Activated naive CD4-positive, alpha-beta T cell (primary cell): ENCODE results near the gene KDM5A.
"Not testable (repeated sequence)": the region's sequence is repeated elsewhere in the genome, so short reads cannot be mapped to it uniquely, and the experiment has no call there.

ENCODE experiments used
- DNase-seq, 4 experiments: peaks; one replicate each; lab custom pipeline; 2025; lab: John Stamatoyannopoulos, UW

The KDM5A gene

DNA sequence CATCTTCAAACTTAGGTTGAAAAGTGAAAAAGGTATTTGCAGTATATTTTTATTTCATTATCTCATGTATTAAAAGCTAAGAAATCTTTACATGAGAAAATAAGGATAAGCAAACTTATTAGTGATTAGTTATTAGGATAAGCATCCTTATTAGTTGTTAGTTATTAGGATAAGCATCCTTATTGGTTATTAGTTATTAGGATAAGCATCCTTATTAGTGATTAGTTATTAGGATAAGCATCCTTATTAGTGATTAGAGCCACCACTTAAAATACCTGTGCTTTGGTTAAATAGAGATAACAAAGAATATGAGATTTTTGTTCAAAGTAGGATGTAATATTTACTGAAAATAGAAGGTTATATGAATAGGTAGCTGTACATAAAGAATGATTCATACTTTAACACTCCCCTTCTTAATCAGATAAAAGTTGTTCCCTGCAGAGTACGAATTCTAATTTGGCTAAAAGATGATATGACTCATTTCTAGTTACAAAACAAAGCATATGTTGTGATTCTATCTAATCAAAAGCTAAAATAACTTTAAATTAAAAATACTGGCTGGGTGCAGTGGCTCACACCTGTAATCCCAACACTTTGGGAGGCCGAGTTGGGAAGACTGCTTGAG, 56.4 kb downstream of the KDM5A start:
- DNase-seq: no peak

DNA sequence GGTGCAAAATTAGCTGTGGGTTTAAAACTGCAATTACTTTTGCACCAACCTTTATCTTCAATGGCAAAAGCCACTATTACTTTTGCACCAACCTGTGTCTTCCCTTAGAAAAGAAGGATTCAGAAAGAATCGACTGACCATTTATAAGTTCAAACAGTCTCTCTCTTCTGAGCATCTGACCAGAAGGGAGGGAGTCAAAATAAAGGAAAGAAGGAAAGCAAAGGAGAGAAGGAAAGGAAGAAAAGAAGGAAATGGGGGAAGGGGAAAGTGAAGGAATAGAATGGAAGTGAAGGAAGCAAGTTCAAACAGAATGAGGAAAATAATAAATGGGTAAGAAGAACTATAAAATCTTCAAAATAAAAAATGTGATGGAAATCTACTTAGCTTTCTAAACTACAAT, 57.8 kb downstream of the KDM5A start:
- DNase-seq: no peak

DNA sequence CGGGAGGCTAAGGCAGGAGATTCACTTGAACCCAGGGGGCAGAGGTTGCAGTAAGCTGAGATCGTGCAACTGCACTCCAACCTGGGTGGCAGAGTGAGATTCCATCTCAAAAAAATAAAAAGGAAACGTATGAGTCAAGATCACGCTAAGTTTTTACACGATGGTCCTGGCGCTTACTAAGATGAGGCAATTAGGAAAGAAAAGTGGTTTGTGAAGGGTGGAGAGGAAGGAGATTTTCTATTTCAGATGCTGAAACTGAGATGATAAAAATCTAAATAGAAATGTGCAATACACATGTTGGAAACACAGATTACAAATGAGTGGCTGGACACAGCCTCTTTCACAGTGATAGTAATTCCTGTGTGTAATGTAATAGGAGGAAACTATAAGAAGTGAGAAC, 63.2 kb downstream of the KDM5A start:
- no peak for DNase-seq

DNA sequence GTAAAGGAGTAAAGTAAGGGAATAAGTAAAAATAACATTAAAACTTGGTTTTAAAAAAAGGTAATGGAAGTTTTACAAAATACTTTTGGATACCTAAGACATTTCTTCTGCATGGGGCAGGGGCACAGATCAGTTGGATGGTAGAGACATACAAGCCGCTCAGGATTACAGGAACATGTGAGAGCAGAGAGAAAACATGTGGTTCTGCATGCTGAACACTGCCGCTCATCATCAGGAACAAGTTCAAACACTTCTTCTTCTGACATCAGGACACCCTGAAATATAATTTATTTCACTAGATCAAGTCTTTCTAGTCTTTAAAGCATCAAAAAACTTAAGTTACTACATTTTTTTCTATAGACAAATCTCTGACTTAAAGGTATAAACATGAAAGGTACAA, 65.6 kb downstream of the KDM5A start:
- DNase-seq: no peak

DNA sequence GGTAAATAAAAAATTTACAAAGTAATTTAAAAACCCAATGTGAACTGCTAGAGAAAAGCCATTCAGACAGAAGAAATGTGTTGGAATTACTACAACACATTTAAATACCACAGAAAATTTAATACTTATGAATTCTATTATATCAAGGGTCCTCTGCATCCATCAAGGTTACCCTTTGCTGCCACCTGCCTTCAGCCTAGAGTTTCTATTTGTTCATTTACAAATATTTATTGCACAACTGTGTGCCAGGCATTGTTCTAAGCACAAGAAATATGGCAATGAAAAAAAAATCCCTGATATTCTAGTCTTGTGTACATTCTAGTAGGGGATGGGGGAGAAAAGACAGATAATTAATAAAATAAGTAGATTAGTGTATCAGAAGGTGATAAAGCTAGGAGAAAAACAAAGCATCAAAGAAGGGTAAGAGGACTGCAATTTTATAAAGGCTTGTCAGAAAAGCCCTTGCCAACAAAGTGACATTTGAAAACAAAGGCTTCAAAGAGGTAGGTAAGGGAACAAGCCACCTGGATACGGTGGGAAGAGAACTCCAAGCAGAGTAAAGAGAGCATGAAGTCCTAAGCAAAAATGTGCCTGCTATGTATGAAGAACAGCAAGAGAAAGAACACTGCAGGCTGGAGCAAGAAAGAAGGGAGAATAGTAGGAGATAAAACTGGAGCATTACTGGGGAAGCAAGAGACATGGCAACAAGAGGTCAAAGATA, 67.4 kb downstream of the KDM5A start:
- no peak for DNase-seq

- DNase-seq: no peak
These were observed 70.2 kb downstream of the KDM5A start for GRCh38 chr12:318759-319515.

- DNase-seq: no peak
These were observed 80.6 kb downstream of the KDM5A start for GRCh38 chr12:308511-308910.

DNA sequence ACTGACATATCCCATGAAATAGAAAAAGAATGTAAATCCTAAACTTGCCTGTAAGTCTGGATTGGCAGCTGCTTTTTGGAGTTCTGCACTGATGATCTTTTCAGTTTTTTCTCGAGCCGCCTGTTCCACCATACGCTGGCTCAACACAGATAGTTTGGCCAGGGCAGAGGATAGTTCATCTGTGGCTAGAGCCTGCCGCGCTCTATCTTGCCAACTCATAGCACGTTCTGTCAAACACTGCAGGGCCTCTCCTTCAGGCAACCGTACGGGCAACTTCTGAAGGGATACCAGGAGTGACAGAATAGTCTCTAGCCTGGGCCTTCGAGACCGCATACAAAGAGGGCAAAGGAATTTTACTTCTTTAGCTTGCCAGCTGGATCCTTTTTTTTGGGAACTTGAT, 81.7 kb downstream of the KDM5A start:
- DNase-seq: no peak

GRCh38 chr12:304805-305204, 84.3 kb downstream of the KDM5A start:
- DNase-seq: no peak

GRCh38 chr12:302766-303165, 86.4 kb downstream of the KDM5A start:
- DNase-seq: not testable (repeated sequence)

- not testable (repeated sequence) for DNase-seq
These were observed 89.0 kb downstream of the KDM5A start for GRCh38 chr12:300166-300565.

DNA sequence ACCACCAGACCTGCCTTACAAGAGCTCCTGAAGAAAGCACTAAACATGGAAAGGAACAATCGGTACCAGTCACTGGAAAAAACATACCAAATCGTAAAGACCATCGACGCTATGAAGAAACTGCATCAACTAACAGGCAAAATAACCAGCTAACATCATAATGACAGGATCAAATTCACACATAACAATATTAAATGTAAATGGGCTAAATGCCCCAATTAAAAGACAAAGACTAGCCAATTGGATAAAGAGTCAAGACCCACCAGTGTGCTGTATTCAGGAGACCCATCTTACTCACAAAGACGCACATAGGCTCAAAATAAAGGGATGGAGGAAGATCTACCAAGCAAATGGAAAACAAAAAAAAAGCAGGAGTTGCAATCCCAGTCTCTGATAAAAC, 89.6 kb downstream of the KDM5A start:
- DNase-seq: not testable (repeated sequence)

DNA sequence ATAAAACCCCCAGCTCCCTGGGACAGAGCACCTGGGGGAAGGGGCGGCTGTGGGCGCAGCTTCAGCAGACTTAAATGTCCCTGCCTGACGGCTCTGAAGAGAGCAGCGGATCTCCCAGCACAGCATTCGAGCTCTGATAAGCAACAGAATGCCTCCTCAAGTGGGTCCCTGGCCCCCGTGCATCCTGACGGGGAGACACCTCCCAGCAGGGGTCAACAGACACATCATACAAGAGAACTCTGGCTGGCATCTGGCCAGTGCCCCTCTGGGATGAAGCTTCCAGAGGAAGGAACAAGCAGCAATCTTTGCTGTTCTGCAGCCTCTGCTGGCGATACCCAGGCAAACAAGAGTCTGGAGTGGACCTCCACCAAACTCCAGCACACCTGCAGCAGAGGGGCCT, 91.1 kb downstream of the KDM5A start:
- not testable (repeated sequence) for DNase-seq

- no peak for DNase-seq
These were observed 94.0 kb downstream of the KDM5A start for GRCh38 chr12:295132-295531.

DNA sequence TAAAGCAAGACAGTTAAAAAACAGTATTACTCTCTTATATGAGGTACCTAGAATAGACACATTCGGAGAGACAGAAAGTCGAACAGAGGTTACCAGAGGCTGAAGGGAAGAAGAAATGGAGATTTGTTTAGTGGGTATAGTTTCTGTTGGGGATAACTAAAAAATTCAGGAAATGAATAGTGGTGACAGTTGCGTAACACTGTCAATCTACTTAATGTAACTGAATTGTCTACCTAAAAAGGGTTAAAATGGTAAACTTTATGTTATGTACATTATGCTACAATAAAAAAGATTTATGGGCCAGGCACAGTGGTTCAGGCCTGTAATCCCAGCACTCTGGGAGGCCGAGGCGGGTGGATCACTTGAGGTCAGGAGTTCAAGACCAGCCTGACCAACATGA, 95.9 kb downstream of the KDM5A start:
- DNase-seq: no peak

GRCh38 chr12:292186-292585, 96.9 kb downstream of the KDM5A start:
- no peak for DNase-seq

- DNase-seq: no peak
These were observed 97.9 kb downstream of the KDM5A start for GRCh38 chr12:291153-291723.

GRCh38 chr12:288687-289086, 100.4 kb downstream of the KDM5A start:
- no peak for DNase-seq

- no peak for DNase-seq
These were observed 102.4 kb downstream of the KDM5A start for GRCh38 chr12:286531-287300.

DNA sequence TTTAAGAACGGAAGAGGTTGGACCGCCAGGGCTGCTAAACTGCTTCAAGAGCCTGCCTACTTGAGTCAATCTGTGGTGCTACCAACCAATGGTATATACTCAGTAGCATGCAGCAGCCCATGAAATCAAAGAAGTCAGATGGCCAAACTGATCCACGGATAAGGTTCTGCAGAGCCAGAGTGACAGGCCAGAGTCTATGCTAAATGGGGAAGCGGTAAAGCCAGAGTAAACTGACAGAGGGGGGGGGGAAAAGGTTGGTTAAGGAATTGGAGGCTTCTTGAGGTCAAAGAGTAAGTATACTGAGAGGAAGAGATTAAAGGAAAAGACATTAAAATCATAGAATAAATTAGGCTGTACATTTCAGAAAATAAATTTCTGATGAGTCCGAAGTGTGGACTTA, 111.1 kb downstream of the KDM5A start:
- DNase-seq: no peak

GRCh38 chr12:275812-276211, 113.3 kb downstream of the KDM5A start:
- DNase-seq: no peak

DNA sequence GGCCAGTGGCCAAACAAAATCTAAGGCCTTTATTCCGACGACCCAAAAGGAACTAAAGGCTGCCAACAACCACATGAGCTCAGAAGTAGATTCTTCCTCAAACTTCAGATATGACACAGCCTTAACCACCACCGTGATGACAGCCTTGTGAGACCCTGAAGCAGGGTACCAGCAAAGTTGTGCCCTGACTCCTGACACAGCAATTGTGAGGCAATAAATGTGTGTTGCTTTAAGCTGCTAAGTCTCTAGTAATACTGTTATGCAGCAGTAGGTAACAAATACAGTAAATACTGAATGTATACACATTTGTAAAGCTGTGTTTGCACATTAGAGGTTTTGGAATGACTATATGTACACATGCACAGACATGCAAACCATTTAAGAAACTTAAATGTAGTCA, 115.7 kb downstream of the KDM5A start:
- no peak for DNase-seq
